A549 (cell line): Measurements from ENCODE around the gene AUTS2. TPM values are rescaled to one million over a fixed set of nuclear protein-coding genes. Genes with fewer than 3 reads are reported as not detected.

Source experiments
- ATAC-seq, 2 experiments: fragments of 200-7000 bp in 1 of 2; fragments of >200 bp in 1 of 2; cut with Nextera tagmentation in 1 of 2; cut with Tn5 transposase in 1 of 2; 3 replicates each; pipeline versions ENCODE4 v1.8.0 to v1.9.1; 2018 to 2020; ENCODE audit warnings: mild to moderate bottlenecking in 1 of 2, moderate library complexity in 1 of 2
- CTCF ChIA-PET: fragments of 300-600 bp; sonication (Branson Sonifier 250); formaldehyde crosslinking; extraction: SDS; loops from one replicate; lab custom pipeline; 2021; ENCODE audit warnings: antibody characterized with exemption, inconsistent platforms; lab: Yijun Ruan, JAX
- POLR2A ChIA-PET: fragments of 350-600 bp; formaldehyde crosslinking; extraction: SDS; loops from one replicate; lab custom pipeline; 2021; ENCODE audit warnings: antibody characterized with exemption, inconsistent platforms; lab: Yijun Ruan, JAX
- DNase-seq, 2 experiments: peaks; one replicate each; pipeline versions ENCODE4 v3.0.0 to v3.0.0-alpha.2; 2011 to 2016; ENCODE audit warnings: low read depth in 1 of 2, low spot score in 1 of 2
- FAIRE-seq: peaks from 2 replicates; lab custom pipeline; 2011; peaks lifted over from hg19 to GRCh38; lab: Jason Lieb, UNC
- H3K27ac ChIP-seq, 2 experiments: fragments of >200 bp; sonication (Bioruptor Twin); formaldehyde crosslinking; 3 replicates each; pipeline ENCODE4 v1.5.1; 2016 to 2017
- H3K4me1 ChIP-seq: fragments of >200 bp; sonication (Bioruptor Twin); formaldehyde crosslinking; 3 replicates; pipeline ENCODE4 v1.6.1; 2016
- H3K4me2 ChIP-seq: fragments of >200 bp; sonication (Bioruptor Twin); formaldehyde crosslinking; 3 replicates; pipeline ENCODE4 v1.6.1; 2016
- H3K4me3 ChIP-seq: fragments of >200 bp; sonication (Bioruptor Twin); formaldehyde crosslinking; 3 replicates; pipeline ENCODE4 v1.5.1; 2016
- H3K9me3 ChIP-seq: fragments of >200 bp; sonication (Bioruptor Twin); formaldehyde crosslinking; 3 replicates; pipeline ENCODE4 v1.6.1; 2016
- BCL3 ChIP-seq: fragments of >200 bp; sonication (Bioruptor Twin); formaldehyde crosslinking; IDR thresholded peaks from 3 replicates; pipeline ENCODE4 v1.6.1; 2016
- CBX2 ChIP-seq: fragments of 200-600 bp; sonication (generic); IDR thresholded peaks from 2 replicates; pipeline ENCODE4 v1.6.1; 2016; ENCODE audit warnings: low read depth, mild to moderate bottlenecking, borderline replicate concordance
- CBX8 ChIP-seq: fragments of 200-600 bp; sonication (generic); IDR thresholded peaks from 2 replicates; pipeline ENCODE4 v1.6.1; 2016
- CHD2 ChIP-seq: fragments of 150-350 bp; IDR thresholded peaks from 2 replicates; pipeline ENCODE4 v1.6.1; 2014; ENCODE audit warnings: low read length; ENCODE audit not compliant: partially characterized antibody
- ESRRA ChIP-seq: fragments of 150-350 bp; IDR thresholded peaks from 2 replicates; pipeline ENCODE4 v1.6.1; 2014; ENCODE audit warnings: mild to moderate bottlenecking, low read length, borderline replicate concordance
- GATA3 ChIP-seq: IDR thresholded peaks from 2 replicates; pipeline ENCODE4 v1.6.1; 2012; ENCODE audit warnings: borderline replicate concordance
- HOXB5 ChIP-seq: fragments of 250-450 bp; sonication (Bioruptor Pico); IDR thresholded peaks from 2 replicates; pipeline ENCODE4 v1.5.0; 2020; ENCODE audit warnings: mild to moderate bottlenecking, moderate library complexity
- JUNB ChIP-seq: fragments of >200 bp; sonication (Bioruptor Twin); formaldehyde crosslinking; IDR thresholded peaks from 2 replicates; pipeline ENCODE4 v1.6.1; 2016
- KDM5A ChIP-seq: fragments of 200-600 bp; sonication (generic); IDR thresholded peaks from 2 replicates; pipeline ENCODE4 v1.6.1; 2016; ENCODE audit warnings: antibody characterized with exemption, mild to moderate bottlenecking
- MAFK ChIP-seq: fragments of 450-650 bp; IDR thresholded peaks from 2 replicates; pipeline ENCODE4 v1.6.1; 2014; ENCODE audit not compliant: partially characterized antibody
- MAZ ChIP-seq: fragments of 150-350 bp; IDR thresholded peaks from 2 replicates; pipeline ENCODE4 v1.6.1; 2014; ENCODE audit warnings: antibody characterized with exemption, low read depth, low read length, borderline replicate concordance
- MYC ChIP-seq: IDR thresholded peaks from 2 replicates; pipeline ENCODE4 v1.6.1; 2012; ENCODE audit warnings: mild to moderate bottlenecking, inconsistent platforms, low read length, improper control_type of control experiment, borderline replicate concordance
- NPAS2 ChIP-seq: fragments of 250-450 bp; sonication (Bioruptor Pico); IDR thresholded peaks from 2 replicates; pipeline ENCODE4 v1.8.0; 2022; ENCODE audit warnings: mild to moderate bottlenecking, moderate library complexity, borderline replicate concordance
- NR3C1 ChIP-seq: fragments of >200 bp; sonication (Bioruptor Twin); formaldehyde crosslinking; IDR thresholded peaks from 3 replicates; pipeline ENCODE4 v1.6.1; 2017
- PHF8 ChIP-seq: fragments of 200-600 bp; sonication (generic); IDR thresholded peaks from 2 replicates; pipeline ENCODE4 v1.6.1; 2016; ENCODE audit warnings: low read depth, mild to moderate bottlenecking, antibody characterized with exemption, moderate library complexity, borderline replicate concordance
- RAD21 ChIP-seq, 2 experiments: fragments of >200 bp in 1 of 2; sonication (Bioruptor Twin) in 1 of 2; formaldehyde crosslinking in 1 of 2; IDR thresholded peaks in 1 of 2; conservative IDR thresholded peaks in 1 of 2; 2 replicates in 1 of 2; 3 replicates in 1 of 2; pipeline ENCODE4 v1.6.1; 2012 to 2018; ENCODE audit warnings: inconsistent platforms in 1 of 2
- RCOR1 ChIP-seq: fragments of 150-350 bp; IDR thresholded peaks from 2 replicates; pipeline ENCODE4 v1.6.1; 2014; ENCODE audit warnings: antibody characterized with exemption, low read length, low read depth
- RFX5 ChIP-seq: fragments of 450-650 bp; IDR thresholded peaks from 2 replicates; pipeline ENCODE4 v1.7.1; 2014; ENCODE audit warnings: antibody characterized with exemption, mild to moderate bottlenecking, moderate library complexity
- SMC3 ChIP-seq: fragments of >200 bp; sonication (Bioruptor Twin); formaldehyde crosslinking; IDR thresholded peaks from 3 replicates; pipeline ENCODE4 v1.6.1; 2018; ENCODE audit warnings: inconsistent platforms
- USF2 ChIP-seq: fragments of 450-650 bp; IDR thresholded peaks from 2 replicates; pipeline ENCODE4 v1.6.1; 2014; ENCODE audit warnings: antibody characterized with exemption
- ZC3H11A ChIP-seq: fragments of 450-650 bp; IDR thresholded peaks from 2 replicates; pipeline ENCODE4 v1.6.1; 2014; ENCODE audit warnings: antibody characterized with exemption, mild to moderate bottlenecking
- ZNF302 ChIP-seq: fragments of 250-450 bp; sonication (Bioruptor Pico); IDR thresholded peaks from 2 replicates; pipeline ENCODE4 v1.9.0; 2021; ENCODE audit warnings: inconsistent platforms, mild to moderate bottlenecking, moderate library complexity
- WGBS: methylation state at CpG from one replicate; pipeline ENCODE4 v1.1.6; 2017; ENCODE audit errors: missing lambda C conversion rate; 5-methylcytosine and 5-hydroxymethylcytosine counted together
- polyA plus RNA-seq, 4 experiments: library from polyadenylated mRNA; depleted of rRNA in 3 of 4; stranded (reverse); fragments of >200 nt; fragmentation: RNase III in 1 of 4; extraction: RNeasy Plus Mini Kit Qiagen cat#74134 plus additional on column Dnase treatment in 1 of 4; gene quantifications; 2 replicates in 3 of 4; 3 replicates in 1 of 4; pipeline ENCODE4 v1.2.3, GENCODE V29; 2011 to 2017
- TF ChIP-seq, protein P1 (sequence below): fragments of 250-450 bp; sonication (Bioruptor Pico); IDR thresholded peaks from 2 replicates; pipeline ENCODE4 v1.5.0; 2020; ENCODE audit warnings: low read depth, mild to moderate bottlenecking, moderate library complexity
- TF ChIP-seq, protein P2 (sequence below): IDR thresholded peaks from 2 replicates; pipeline ENCODE4 v1.6.1; 2012
- TF ChIP-seq, protein P3 (sequence below): fragments of 150-350 bp; IDR thresholded peaks from 2 replicates; pipeline ENCODE4 v1.6.1; 2014; ENCODE audit warnings: low read depth, mild to moderate bottlenecking, low read length

AUTS2 gene
- polyA plus RNA-seq, 2 of the 4 experiments (the other 2 are of a cell fraction): 1.6 to 3.6 TPM

DNA sequence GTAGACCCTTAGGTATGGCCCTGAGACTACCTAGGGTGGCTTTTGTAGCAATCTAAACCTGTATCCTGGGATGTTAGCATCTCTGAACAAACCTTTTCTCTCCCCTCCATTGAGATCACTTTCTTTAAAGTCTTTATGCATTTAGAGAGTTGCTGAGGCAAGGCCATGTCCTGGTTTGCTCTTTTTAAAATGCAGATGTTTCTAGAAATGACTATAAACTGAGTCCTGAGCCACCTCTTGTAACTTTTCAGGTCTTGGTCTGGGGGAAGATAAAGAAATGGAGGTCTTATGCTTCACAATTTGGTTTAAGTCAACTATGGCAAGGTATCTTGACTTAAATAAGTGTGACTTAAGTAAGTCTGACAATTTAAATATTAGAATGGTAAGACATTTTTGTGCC is 78.0 kb downstream of the AUTS2 start:
- Histone ChIP-seq H3K4me2 (no peak overlapping the region), H3K4me1 (no peaks in the 10 kb centered on the region), H3K27ac (no peak overlapping the region), H3K4me3 (no peak overlapping the region), H3K9me3 (no peaks in the 10 kb centered on the region)
- no peak for FAIRE-seq
- TF ChIP-seq RAD21 (conservative IDR thresholded peaks at IDR 0.05 in 1 of 2, IDR thresholded peaks at IDR 0.05 in 1 of 2) (no peak), CBX8 (no peak), CHD2 (no peak), SMC3 (no peak), HOXB5 (CRISPR knock-in tag) (no peak), NR3C1 (no peak), ZC3H11A (no peak), RFX5 (no peak), MYC (no peak), NPAS2 (CRISPR knock-in tag) (no peak), JUNB (no peak), BCL3 (no peak), MAZ (no peak), RCOR1 (no peak), KDM5A (no peak), CBX2 (no peak)
- TF ChIP-seq, protein P1, sequence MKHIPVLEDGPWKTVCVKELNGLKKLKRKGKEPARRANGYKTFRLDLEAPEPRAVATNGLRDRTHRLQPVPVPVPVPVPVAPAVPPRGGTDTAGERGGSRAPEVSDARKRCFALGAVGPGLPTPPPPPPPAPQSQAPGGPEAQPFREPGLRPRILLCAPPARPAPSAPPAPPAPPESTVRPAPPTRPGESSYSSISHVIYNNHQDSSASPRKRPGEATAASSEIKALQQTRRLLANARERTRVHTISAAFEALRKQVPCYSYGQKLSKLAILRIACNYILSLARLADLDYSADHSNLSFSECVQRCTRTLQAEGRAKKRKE (CRISPR knock-in tag): no peak
- TF ChIP-seq, protein P2, sequence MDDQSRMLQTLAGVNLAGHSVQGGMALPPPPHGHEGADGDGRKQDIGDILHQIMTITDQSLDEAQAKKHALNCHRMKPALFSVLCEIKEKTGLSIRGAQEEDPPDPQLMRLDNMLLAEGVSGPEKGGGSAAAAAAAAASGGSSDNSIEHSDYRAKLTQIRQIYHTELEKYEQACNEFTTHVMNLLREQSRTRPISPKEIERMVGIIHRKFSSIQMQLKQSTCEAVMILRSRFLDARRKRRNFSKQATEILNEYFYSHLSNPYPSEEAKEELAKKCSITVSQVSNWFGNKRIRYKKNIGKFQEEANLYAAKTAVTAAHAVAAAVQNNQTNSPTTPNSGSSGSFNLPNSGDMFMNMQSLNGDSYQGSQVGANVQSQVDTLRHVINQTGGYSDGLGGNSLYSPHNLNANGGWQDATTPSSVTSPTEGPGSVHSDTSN: no peak
- TF ChIP-seq, protein P3, sequence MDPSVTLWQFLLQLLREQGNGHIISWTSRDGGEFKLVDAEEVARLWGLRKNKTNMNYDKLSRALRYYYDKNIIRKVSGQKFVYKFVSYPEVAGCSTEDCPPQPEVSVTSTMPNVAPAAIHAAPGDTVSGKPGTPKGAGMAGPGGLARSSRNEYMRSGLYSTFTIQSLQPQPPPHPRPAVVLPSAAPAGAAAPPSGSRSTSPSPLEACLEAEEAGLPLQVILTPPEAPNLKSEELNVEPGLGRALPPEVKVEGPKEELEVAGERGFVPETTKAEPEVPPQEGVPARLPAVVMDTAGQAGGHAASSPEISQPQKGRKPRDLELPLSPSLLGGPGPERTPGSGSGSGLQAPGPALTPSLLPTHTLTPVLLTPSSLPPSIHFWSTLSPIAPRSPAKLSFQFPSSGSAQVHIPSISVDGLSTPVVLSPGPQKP: no peak
- no peak for DNase-seq
- ChIA-PET CTCF (interaction anchor here (0.6 to 1.7 kb wide), 3 partner anchors 21 to 1489 kb away, joined by 3 read pairs; no protein-coding TSS in a partner anchor), POLR2A (no interaction called here)
- ATAC-seq: no peak

GRCh38 chr7:69677054-69677852 is 79.0 kb downstream of the AUTS2 start:
- FAIRE-seq: no peak
- Histone ChIP-seq H3K4me2 (no peak overlapping the region), H3K27ac (no peak overlapping the region), H3K9me3 (no peaks in the 10 kb centered on the region), H3K4me1 (no peaks in the 10 kb centered on the region), H3K4me3 (no peak overlapping the region)
- CTCF ChIA-PET: interaction anchor here (0.6 to 1.7 kb wide), 6 partner anchors 9 to 1490 kb away, joined by 3 read pairs; no protein-coding TSS in a partner anchor
- DNase-seq: peak; percentile 4 to 18
- POLR2A ChIA-PET: no interaction called here
- 37% methylated on average over 4 of the region's 4 CpGs for WGBS
- ATAC-seq: peak; percentile 57 to 66; a peak in 4 of 6 replicates
- peak; percentile 25; the same call in 2 of the 3 replicates for TF ChIP-seq SMC3
- TF ChIP-seq CHD2: no peak
- no peak for TF ChIP-seq ESRRA
- TF ChIP-seq ZNF302 (CRISPR knock-in tag): no peak
- TF ChIP-seq USF2: no peak
- no peak for TF ChIP-seq MAFK
- TF ChIP-seq, protein P2: no peak
- no peak for TF ChIP-seq GATA3
- TF ChIP-seq PHF8: no peak
- peak; percentile 39 to 40; a peak in 4 of 5 replicates for TF ChIP-seq RAD21 (conservative IDR thresholded peaks at IDR 0.05 in 1 of 2, IDR thresholded peaks at IDR 0.05 in 1 of 2)
- TF ChIP-seq, all 56 proteins: peak for 2
